Sigmoid colon (tissue), 4 donors: ENCODE measurements around the gene TRIM52.
A peak's percentile ranks its signal among the peaks of the same experiment; 100 is the strongest.

Experiments used
- CTCF ChIP-seq, 4 experiments: fragments of 450-650 bp in 3 of 4; fragments of 200-600 bp in 1 of 4; IDR thresholded peaks; one replicate each; pipeline ENCODE4 v1.5.1; 2016 to 2019; ENCODE audit warnings: antibody characterized with exemption in 4 of 4, mild to moderate bottlenecking in 3 of 4, moderate library complexity in 2 of 4
- POLR2AphosphoS5 ChIP-seq, 4 donors: sonication (generic); formaldehyde crosslinking; IDR thresholded peaks; one replicate each; pipeline ENCODE4 v1.6.1; 2017; ENCODE audit warnings: antibody characterized with exemption in 4 of 4

GRCh38 chr5:181222630-181223057 lies 38.3 kb downstream of the TRIM52 start:
- TF ChIP-seq CTCF (IDR thresholded peaks at IDR 0.05) (peak in 3 of 4 experiments; percentile 12 to 47 (median 20)), POLR2AphosphoS5 (IDR thresholded peaks at IDR 0.05) (no peak)
